ENCODE measurements around the gene POU2F2. TPM values are rescaled to one million over a fixed set of nuclear protein-coding genes. Genes with fewer than 3 reads are reported as not detected.

POU2F2 gene
- total and polyA plus RNA-seq, 9 of the 15 experiments (the other 6 are each of a cell fraction or from before 2014, with no cell fraction given) = 0.03 to 0.68 (median 0.14) TPM

GRCh38 chr19:42150364-42150763 lies 18.1 kb upstream of the POU2F2 start (continued):
- TF ChIP-seq ASH1L (IDR thresholded peaks at IDR 0.05; ENCODE audit: borderline replicate concordance, low read depth, partially characterized antibody) (no peak), ARID4B (CRISPR knock-in tag; IDR thresholded peaks at IDR 0.05) (no peak), SMC3 (conservative IDR thresholded peaks at IDR 0.05; ENCODE audit: insufficient read depth, low read depth, low read length) (no peak)

DNA sequence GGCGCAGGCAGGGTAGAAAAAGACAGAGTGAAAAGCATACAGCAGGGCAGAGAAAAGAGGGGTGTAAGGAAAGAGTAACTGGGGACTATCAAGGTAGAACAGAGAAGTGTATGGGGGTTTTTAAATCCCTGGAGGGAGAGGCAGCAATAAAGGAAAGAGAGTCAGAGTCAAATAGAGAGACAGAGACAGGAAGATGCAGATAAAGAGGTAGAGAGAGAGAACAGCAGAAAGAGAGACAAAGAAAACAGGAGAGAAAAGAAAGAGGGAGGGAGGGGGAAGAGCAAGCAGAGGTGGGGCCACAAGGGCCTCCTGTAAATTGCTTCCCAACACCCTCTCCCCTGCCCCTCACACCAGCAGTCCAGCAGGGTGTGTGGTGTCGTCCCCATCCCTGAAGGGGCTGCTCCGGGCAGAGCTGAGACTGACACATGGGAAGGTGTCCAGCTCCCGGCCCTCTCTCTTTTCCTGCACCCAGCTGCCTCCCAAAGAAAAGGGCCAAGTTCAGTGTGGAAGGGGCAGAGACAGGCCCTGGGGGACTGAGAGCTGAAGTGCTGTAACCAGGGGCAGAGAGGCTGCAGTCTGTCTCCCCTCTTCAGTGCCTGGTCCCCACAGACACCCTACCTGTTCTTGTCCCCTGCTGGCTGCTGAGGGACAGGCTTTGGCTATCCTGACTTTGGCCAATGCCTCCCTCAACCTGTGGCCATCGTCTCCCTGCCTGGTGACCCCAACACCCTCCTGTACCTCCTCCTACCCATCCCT lies 17.4 kb upstream of the POU2F2 start:
- no peaks in the 10 kb centered on the region; a peak in 1 of 5 replicates for H3K4me1 ChIP-seq (replicated peaks in 1 of 2; ENCODE audit: control insufficient read depth in 2 of 2, insufficient read depth in 2 of 2, low read length in 2 of 2)
- H4K20me1 ChIP-seq (replicated peaks; ENCODE audit: control insufficient read depth, insufficient read depth, low read length) = 0 out of 2 replicates have a peak, but pooled peaks cover 17% of the 10 kb centered on the region
- ChIA-PET CTCF (ENCODE audit: low intra/inter-chr PET ratio) (interaction anchor here (0.7 kb wide), 1 partner anchor 301 kb away, joined by 4 read pairs; no protein-coding TSS in a partner anchor), POLR2A (interaction anchor here (0.5 to 0.6 kb wide), 2 partner anchors 162 to 230 kb away, joined by 3 read pairs; no protein-coding TSS in a partner anchor)
- in situ Hi-C loops (cut with MboI) (no loop called here), intact Hi-C loops (cut with micrococcal nuclease) (no loop called here)
- no peaks in the 10 kb centered on the region for H3K9me1 ChIP-seq (ENCODE audit: control insufficient read depth, insufficient read depth, low read length)
- WGBS (ENCODE audit: insufficient coverage, low coverage, missing lambda C conversion rate) = 0% methylated on average over 5 of the region's 5 CpGs
- FAIRE-seq (no peak), ATAC-seq (no peak), DNase-seq (ENCODE audit: extremely low read depth in 1 of 4, low spot score in 3 of 4) (no peak)
- no peak overlapping the region for H2AFZ ChIP-seq (ENCODE audit: low read depth, low read length)
- H3K27ac ChIP-seq (ENCODE audit: extremely low read depth, low read depth, low read length) = no peak overlapping the region
- no peak for TF ChIP-seq SRSF9 (IDR thresholded peaks at IDR 0.05; ENCODE audit: borderline replicate concordance, low read depth, low read length)
- H3K9ac ChIP-seq (ENCODE audit: insufficient read depth in 1 of 2, low read depth in 2 of 2, low read length in 2 of 2) = no peak overlapping the region
- no peaks in the 10 kb centered on the region for H3K79me2 ChIP-seq (ENCODE audit: control insufficient read depth, insufficient read depth, low read length)
- H3K27me3 ChIP-seq (ENCODE audit: control insufficient read depth in 2 of 2, insufficient read depth in 2 of 2, low read length in 2 of 2) = peaks cover 29 to 56% of the 10 kb centered on the region in 2 experiments; a peak in 4 of 5 replicates
- H3K36me3 ChIP-seq (ENCODE audit: control insufficient read depth, insufficient read depth, low read length) = no peaks in the 10 kb centered on the region
- no peak overlapping the region for H3K4me3 ChIP-seq
- H3K4me2 ChIP-seq (ENCODE audit: insufficient read depth, low read length) = no peak overlapping the region
- no TSS peak for BruUV-seq (replicated peaks)
- no peaks in the 10 kb centered on the region for H3K9me3 ChIP-seq (replicated peaks; ENCODE audit: control insufficient read depth, insufficient read depth, low read depth, low read length)

Measured in K562 (cell line).